GM12891 (cell line): ENCODE measurements around the gene COL4A2.

Experiments used
- POLR2A ChIP-seq: IDR thresholded peaks from 2 replicates; pipeline ENCODE4 v1.6.1; 2011; ENCODE audit warnings: low read depth, low read length, control low read depth
- POLR2AphosphoS5 ChIP-seq: IDR thresholded peaks from 2 replicates; pipeline ENCODE4 v1.6.1; 2011; ENCODE audit warnings: low read depth, low read length, control low read depth
- TAF1 ChIP-seq: IDR thresholded peaks from 2 replicates; pipeline ENCODE4 v1.6.1; 2011; ENCODE audit warnings: low read depth, low read length, control low read depth

GRCh38 chr13:110381029-110381360 lies 73.9 kb downstream of the COL4A2 start:
- TF ChIP-seq TAF1 (no peak), POLR2AphosphoS5 (no peak), POLR2A (no peak)
